GM12865 (cell line): ENCODE results near the gene TIAM1.

Source experiments
- DNase-seq: peaks from one replicate; pipeline ENCODE4 v3.0.0; 2010; ENCODE audit warnings: low read depth
- H3K4me3 ChIP-seq: 2 replicates; pipeline ENCODE4 v1.5.1; 2011; ENCODE audit warnings: mild to moderate bottlenecking, low read depth, low read length, control low read depth
- CTCF ChIP-seq: IDR thresholded peaks from 2 replicates; pipeline ENCODE4 v1.5.1; 2011; ENCODE audit warnings: low read length, control low read depth, low read depth, inconsistent platforms; ENCODE audit not compliant: insufficient read depth; ENCODE audit errors: missing control alignments

Gene TIAM1

GRCh38 chr21:31133243-31133830 is 210.7 kb downstream of the TIAM1 start:
- no peak for DNase-seq
- no peak for TF ChIP-seq CTCF

GRCh38 chr21:31132574-31133242 is 211.4 kb downstream of the TIAM1 start:
- H3K4me3 ChIP-seq: no peak overlapping the region
- TF ChIP-seq CTCF: no peak
- peak; percentile 83 for DNase-seq

More at GRCh38 chr21:31133243-31133830, 210.7 kb downstream of the TIAM1 start:
- no peak overlapping the region for H3K4me3 ChIP-seq

- TF ChIP-seq CTCF: no peak
- no peak for DNase-seq
- no peak overlapping the region for H3K4me3 ChIP-seq
Observed at GRCh38 chr21:31130821-31131220, 213.2 kb downstream of the TIAM1 start.

GRCh38 chr21:31128234-31128633 is 215.8 kb downstream of the TIAM1 start:
- no peak overlapping the region for H3K4me3 ChIP-seq
- no peak for DNase-seq
- no peak for TF ChIP-seq CTCF

GRCh38 chr21:31124010-31124409 is 220.1 kb downstream of the TIAM1 start:
- no peak overlapping the region for H3K4me3 ChIP-seq
- DNase-seq: peak; percentile 32
- TF ChIP-seq CTCF: no peak

- DNase-seq: no peak
- TF ChIP-seq CTCF: no peak
- H3K4me3 ChIP-seq: no peak overlapping the region
Observed at GRCh38 chr21:31119199-31119598, 224.9 kb downstream of the TIAM1 start.
